Measurements from ENCODE around the gene IL26.

IL26 gene

GRCh38 chr12:68225576-68226476 is at the start of gene IL26:
TSS of gene IL26 (minus strand) at chr12:68225810. CDS start at chr12:68225756, 54 bp downstream.
- no peak within 1 kb of the TSS for H3K4me3 ChIP-seq (ENCODE audit: low read depth, low read length)

GRCh38 chr12:68272732-68273131 is 47.1 kb upstream of the IL26 start:
- H3K4me3 ChIP-seq (ENCODE audit: low read depth, low read length), result no peak overlapping the region

- H3K4me3 ChIP-seq (ENCODE audit: low read depth, low read length), result no peak overlapping the region
These were observed 45.7 kb upstream of the IL26 start for GRCh38 chr12:68271346-68271745.

DNA sequence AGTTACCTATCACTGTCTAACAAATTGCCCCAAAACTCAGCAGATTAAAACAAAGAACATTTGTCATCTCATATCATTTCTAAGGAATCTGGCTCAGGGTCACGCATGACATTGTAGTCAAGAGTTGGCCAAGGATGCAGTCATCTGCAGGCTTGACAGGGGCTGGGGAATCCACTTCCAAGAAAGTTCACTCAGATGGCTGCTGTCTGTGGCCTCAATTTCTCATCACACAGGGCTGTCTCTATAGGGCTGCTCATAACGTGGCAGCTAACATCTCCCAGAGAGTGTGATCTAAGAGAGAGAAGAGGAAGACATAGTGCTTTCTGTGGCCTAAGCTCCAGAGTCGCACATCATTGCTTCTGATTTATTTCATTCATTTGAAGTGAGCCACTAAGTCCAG is 44.7 kb upstream of the IL26 start:
- H3K4me3 ChIP-seq (ENCODE audit: low read depth, low read length), result no peak overlapping the region

- H3K4me3 ChIP-seq (ENCODE audit: low read depth, low read length), result no peak overlapping the region
These were observed 44.2 kb upstream of the IL26 start for GRCh38 chr12:68269779-68270178.

- no peak overlapping the region for H3K4me3 ChIP-seq (ENCODE audit: low read depth, low read length)
These were observed 43.4 kb upstream of the IL26 start for GRCh38 chr12:68268967-68269366.

- H3K4me3 ChIP-seq (ENCODE audit: low read depth, low read length), result no peak overlapping the region
These were observed 42.3 kb upstream of the IL26 start for GRCh38 chr12:68267892-68268396.

DNA sequence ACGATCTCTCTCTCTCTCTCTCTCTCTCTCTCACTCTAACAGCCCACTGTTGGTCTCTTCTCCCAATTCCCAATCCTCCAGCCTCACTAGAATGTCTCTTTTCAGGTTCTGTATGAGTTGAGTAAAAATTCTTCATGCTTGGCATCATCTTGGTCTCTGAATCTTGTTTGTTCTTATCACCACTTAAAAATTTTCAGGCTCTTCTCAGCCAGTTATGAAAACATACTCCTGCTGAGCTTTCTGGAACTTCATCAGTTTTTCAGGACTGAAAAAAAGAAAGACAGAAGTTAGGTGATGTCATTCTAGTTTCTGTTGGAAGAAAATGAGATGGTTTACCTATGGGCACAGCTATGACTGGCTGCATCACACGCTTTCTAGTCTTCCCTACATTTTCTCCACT is 39.2 kb upstream of the IL26 start:
- H3K4me3 ChIP-seq (ENCODE audit: low read depth, low read length), result no peak overlapping the region

GRCh38 chr12:68264158-68264855 is 38.7 kb upstream of the IL26 start:
- H3K4me3 ChIP-seq (ENCODE audit: low read depth, low read length), result no peak overlapping the region

- no peak overlapping the region for H3K4me3 ChIP-seq (ENCODE audit: low read depth, low read length)
These were observed 37.8 kb upstream of the IL26 start for GRCh38 chr12:68263366-68263765.

DNA sequence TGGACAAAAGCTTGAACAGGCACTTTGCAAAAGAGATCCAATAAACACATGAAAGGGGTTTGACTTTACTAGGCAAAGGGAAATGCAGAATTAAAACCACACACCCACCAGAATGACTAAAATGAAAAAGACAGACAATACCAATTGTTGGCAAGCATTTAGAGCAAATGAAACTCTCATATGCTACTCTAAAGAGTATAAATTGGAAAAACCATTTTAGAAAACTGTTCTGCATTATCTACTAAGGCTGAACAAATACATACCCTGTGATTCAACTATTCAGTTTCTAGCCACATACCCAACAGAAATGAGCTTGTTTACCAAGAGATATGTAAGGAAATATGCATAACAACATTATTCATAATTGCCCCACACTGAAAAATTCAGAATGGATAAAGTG is 36.3 kb upstream of the IL26 start:
- H3K4me3 ChIP-seq (ENCODE audit: low read depth, low read length), result no peak overlapping the region

GRCh38 chr12:68260153-68260552 is 34.5 kb upstream of the IL26 start:
- no peak overlapping the region for H3K4me3 ChIP-seq (ENCODE audit: low read depth, low read length)

GRCh38 chr12:68259318-68259940 is 33.8 kb upstream of the IL26 start:
- no peak overlapping the region for H3K4me3 ChIP-seq (ENCODE audit: low read depth, low read length)

GRCh38 chr12:68253504-68253903 is 27.9 kb upstream of the IL26 start, which contains the start of gene IL22:
TSS of gene IL22 (minus strand) at chr12:68253604. CDS start at chr12:68253448, 156 bp downstream.
- no peak within 1 kb of the TSS for H3K4me3 ChIP-seq (ENCODE audit: low read depth, low read length)

- no peak overlapping the region for H3K4me3 ChIP-seq (ENCODE audit: low read depth, low read length)
These were observed 26.5 kb upstream of the IL26 start for GRCh38 chr12:68252077-68252476.

DNA sequence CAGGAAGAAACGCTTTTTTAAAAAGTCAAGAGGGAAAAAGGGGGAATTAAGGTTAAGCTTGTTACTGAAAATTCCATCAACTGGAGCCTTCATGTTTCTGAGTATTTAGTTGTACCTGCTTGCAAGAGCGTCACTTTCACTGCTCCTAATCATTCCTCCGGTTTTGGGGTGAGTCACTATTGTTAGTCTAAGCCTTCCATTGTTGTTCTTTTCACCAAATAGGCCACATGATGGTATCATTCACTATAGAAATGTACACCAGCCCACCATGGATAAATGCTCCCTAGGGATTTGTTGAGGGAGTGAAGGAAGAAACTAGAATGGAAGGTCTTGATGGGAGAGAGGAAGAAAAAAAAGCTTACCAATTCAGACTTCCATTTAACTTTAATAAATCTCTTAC is 24.8 kb upstream of the IL26 start:
- no peak overlapping the region for H3K4me3 ChIP-seq (ENCODE audit: low read depth, low read length)

DNA sequence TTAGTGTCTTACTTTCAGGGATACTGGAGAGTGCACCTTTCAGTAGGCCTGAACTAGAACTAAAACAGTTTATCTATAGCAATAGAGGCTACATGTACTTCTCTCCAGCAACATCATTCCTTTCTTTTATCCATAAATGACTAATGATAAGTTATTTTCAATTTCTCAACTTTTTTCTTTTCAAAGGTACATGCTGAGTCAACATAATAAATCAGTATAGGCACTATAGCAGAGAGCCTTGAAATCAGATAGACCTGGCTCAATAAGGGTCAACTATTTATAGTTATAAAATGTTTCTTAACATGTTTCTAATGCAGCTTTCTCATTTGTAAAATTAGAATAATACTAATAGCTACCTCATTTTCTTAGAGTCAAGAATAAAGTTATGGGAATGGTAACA is 22.2 kb upstream of the IL26 start:
- H3K4me3 ChIP-seq (ENCODE audit: low read depth, low read length), result no peak overlapping the region

DNA sequence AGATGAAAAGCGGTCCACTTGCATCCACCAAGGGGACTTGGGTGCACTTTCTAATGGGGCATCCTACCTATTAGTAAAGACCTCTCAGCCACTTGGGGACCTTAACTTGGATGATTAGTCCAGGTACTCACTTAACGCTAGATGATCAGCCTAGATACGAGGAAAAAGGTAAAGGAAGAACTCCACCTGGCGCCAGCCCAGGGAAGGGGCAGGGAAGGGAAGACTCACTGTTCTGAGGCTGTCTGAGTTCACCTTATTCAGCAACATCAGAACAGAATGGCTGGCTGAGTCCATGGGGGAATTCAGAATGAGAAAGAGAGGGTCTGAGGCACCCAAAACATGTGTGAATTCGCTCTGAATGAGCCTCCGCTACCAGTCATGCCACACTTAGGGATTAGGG is 20.7 kb upstream of the IL26 start:
- H3K4me3 ChIP-seq (ENCODE audit: low read depth, low read length), result no peak overlapping the region

DNA sequence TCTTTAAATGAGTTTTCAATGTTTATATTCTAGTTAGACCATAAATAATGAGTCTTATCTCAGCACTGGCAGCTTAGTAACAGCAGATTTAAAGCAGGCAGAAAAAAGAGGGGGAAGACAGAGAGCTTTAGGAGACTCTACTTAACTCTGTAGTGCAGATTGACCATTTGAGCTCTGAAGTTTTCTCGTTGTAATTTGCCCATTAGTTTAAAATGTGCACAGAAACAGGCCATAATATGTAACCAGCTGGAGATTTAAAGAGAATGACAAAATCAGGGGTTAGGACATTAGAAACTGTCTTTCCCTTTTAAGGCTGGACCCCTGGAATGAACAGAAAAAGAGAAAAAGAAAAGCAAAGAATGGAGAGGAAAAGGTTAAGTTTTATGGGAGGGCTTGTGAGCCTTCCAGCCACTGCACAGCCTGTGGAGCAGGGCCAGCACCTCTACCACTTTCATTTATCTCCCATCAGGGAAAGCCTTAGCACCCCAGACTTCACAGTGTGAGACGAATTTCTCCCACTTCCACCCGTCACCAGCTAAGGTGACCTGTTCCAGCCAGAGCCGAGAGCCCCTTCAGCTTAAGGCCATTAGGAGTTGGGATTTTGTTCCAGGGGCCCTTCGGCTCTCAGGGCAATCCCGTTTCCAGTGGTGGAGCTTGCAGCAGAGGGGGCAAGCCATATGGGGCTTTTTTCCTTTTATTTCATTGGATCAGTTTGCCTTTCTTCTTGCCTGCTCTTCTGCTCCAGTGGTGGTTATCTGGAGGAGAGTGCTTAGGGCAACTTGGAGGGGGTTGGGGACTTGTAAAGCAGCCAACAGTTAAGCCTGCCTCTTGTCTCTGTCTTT is 19.8 kb upstream of the IL26 start:
- no peak overlapping the region for H3K4me3 ChIP-seq (ENCODE audit: low read depth, low read length)

- H3K4me3 ChIP-seq (ENCODE audit: low read depth, low read length), result no peak overlapping the region
These were observed 17.2 kb upstream of the IL26 start for GRCh38 chr12:68242777-68243176.

- no peak overlapping the region for H3K4me3 ChIP-seq (ENCODE audit: low read depth, low read length)
These were observed 15.4 kb upstream of the IL26 start for GRCh38 chr12:68240975-68241374.

Data from iPS-11a (cell line).